ENCODE data around the gene CHTF18. TPM values are rescaled to one million over a fixed set of nuclear protein-coding genes. Genes with fewer than 3 reads are reported as not detected.
"Not testable (repeated sequence)": the region's sequence is repeated elsewhere in the genome, so short reads cannot be mapped to it uniquely, and the experiment has no call there.

The CHTF18 gene
- total RNA-seq, result 100 to 1,000 TPM; 101 to 102 TPM

DNA sequence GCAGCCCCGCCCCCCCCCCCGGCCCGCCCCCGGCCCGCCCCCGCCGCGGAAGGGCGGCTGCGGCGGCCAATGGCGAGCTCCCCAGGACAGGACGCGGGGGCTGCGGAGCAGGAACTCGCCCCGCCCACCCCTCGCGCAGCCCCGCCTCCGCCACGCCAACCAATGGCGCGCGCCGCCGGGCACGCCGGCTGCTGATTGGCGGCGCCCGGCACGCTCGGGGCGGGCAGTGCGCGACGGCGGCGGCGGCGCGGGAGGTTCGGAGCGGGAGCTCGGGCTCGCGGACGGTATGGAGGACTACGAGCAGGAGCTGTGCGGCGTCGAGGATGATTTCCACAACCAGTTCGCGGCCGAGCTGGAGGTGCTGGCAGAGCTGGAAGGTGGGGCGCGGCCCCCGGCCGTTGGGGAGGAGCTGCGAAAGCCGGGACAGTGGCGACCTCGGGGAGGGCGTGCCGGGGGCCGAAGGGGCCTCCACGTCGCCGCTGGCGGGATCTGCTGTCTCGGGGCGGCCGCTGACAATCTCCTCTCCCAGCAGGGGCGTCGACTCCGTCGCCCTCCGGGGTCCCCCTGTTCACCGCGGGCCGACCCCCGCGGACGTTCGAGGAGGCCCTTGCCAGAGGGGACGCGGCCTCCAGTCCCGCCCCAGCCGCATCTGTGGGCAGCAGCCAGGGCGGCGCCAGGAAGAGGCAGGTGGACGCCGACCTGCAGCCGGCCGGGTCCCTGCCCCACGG lies at the start of gene CHTF18:
Gene CHTF18, plus strand, starts transcription at position 222 of the 728 bp plus-strand sequence. Its CDS starts 65 bp downstream, at position 287.
- DNase-seq, result peak; percentile 97
- CTCF ChIA-PET, result interaction anchor here (0.7 to 8.0 kb wide), 6 partner anchors 15 to 74 kb away, joined by 3 to 120 read pairs (median 4); partner anchors contain the start of genes ANTKMT and METRN
- Mint-ChIP-seq H3K27me3 (no peaks in the 10 kb centered on the region), H3K4me3 (peak within 1 kb of the TSS; percentile 87), H3K36me3 (peaks cover 11% of the 10 kb centered on the region), H3K4me1 (ENCODE audit: low read depth) (peaks cover 5% of the 10 kb centered on the region), H3K9me3 (no peaks in the 10 kb centered on the region), H3K27ac (peak within 1 kb of the TSS; percentile 60)
- POLR2A ChIA-PET, result interaction anchor here (0.5 to 1.5 kb wide), 7 partner anchors 12 to 1804 kb away, joined by 3 to 7 read pairs (median 5); partner anchors contain the start of genes ANTKMT and GNG13
- intact Hi-C loops (cut with micrococcal nuclease), result no loop called here

DNA sequence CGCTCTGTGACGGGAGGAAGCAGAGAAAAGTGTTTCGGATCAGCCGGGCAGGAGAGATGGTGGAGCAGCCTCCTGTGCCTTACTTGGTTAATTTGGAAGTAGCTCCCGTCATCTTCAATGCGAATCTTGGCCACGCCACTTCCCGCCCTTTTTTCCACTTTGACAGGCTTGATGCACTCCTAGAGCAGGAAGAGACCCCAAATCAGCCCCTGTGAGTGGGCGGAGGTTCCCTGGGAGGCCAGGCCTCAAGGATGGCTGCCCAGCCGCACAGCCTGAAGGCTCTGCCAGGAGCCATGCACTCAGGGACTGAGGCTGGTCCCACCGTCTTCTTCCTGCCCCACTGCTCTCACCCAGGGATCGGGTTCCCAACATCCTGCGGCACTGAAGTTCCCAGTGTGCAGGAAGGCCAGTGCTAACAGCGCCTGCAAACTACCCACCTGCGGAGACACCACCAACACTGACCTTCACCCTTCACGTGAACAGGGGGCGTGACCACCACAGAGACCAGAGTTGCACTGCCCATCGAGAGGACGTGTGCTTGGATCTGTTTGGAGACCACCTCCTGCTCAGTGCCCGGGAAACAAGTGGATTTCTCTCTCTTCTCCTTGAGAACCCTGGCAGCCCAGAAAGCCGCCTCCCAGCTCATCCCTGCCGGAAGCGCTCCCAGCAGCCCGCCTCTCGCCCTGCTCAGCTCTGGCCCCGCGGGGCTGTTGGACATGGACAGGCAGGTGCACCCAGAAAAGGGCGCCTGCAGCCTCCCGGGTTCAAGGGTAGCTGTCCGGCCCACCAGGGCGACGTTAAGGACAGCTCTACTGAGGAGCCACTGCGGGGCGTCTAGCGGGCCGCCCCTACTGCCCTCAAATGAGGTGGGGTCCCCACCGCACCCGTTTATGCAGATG lies 48.6 kb upstream of the CHTF18 start:
- intact Hi-C loops (cut with micrococcal nuclease), result loop anchor here (1.0 to 5.0 kb wide), 3 partner anchors 24 to 103 kb away; partner anchors contain the start of gene METTL26
- H3K27ac Mint-ChIP-seq, result no peak overlapping the region
- H3K27me3 Mint-ChIP-seq, result no peaks in the 10 kb centered on the region
- no peak for DNase-seq
- H3K36me3 Mint-ChIP-seq, result peaks cover 21% of the 10 kb centered on the region
- H3K9me3 Mint-ChIP-seq, result no peaks in the 10 kb centered on the region
- H3K4me1 Mint-ChIP-seq (ENCODE audit: low read depth), result peaks cover 32% of the 10 kb centered on the region
- ChIA-PET CTCF (interaction anchor here (0.7 to 3.0 kb wide), 9 partner anchors 9 to 265 kb away, joined by 3 to 21 read pairs (median 5); partner anchors contain the start of genes ANTKMT, CCDC78, HAGHL and METRN), POLR2A (interaction anchor here (1.8 to 3.6 kb wide), 2 partner anchors 12 to 19 kb away, joined by 8 to 14 read pairs; partner anchors contain the start of gene ANTKMT)
- peak overlapping the region; percentile 82 for H3K4me3 Mint-ChIP-seq

DNA sequence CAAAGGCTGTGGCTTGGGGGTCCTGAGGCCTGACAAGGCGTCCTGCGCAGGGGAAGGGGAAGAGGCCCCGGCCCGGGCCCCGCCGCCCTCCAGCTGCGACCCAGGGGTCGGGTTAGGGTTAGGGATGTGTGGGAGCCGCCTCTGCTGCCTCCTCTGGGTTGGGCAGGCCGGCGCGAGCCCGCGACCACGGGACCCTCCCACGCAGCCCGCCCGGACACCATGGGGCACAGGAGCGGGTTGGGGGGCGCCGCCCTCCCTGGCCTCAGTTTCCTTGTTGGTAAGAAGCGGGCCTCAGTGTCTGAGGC lies 48.0 kb upstream of the CHTF18 start:
- Mint-ChIP-seq H3K36me3 (peaks cover 19% of the 10 kb centered on the region), H3K27me3 (no peaks in the 10 kb centered on the region), H3K9me3 (no peaks in the 10 kb centered on the region), H3K27ac (no peak overlapping the region), H3K4me1 (ENCODE audit: low read depth) (peaks cover 28% of the 10 kb centered on the region), H3K4me3 (peak overlapping the region; percentile 82)
- DNase-seq, result no peak
- ChIA-PET POLR2A (interaction anchor here (1.8 to 3.6 kb wide), 2 partner anchors 12 to 19 kb away, joined by 8 to 14 read pairs; partner anchors contain the start of gene ANTKMT), CTCF (interaction anchor here (0.7 to 3.0 kb wide), 10 partner anchors 9 to 265 kb away, joined by 3 to 21 read pairs (median 4); partner anchors contain the start of genes ANTKMT, CCDC78, HAGHL and METRN)
- intact Hi-C loops (cut with micrococcal nuclease), result loop anchor here (1.0 to 2.0 kb wide), 2 partner anchors 24 to 44 kb away; no protein-coding TSS in a partner anchor

DNA sequence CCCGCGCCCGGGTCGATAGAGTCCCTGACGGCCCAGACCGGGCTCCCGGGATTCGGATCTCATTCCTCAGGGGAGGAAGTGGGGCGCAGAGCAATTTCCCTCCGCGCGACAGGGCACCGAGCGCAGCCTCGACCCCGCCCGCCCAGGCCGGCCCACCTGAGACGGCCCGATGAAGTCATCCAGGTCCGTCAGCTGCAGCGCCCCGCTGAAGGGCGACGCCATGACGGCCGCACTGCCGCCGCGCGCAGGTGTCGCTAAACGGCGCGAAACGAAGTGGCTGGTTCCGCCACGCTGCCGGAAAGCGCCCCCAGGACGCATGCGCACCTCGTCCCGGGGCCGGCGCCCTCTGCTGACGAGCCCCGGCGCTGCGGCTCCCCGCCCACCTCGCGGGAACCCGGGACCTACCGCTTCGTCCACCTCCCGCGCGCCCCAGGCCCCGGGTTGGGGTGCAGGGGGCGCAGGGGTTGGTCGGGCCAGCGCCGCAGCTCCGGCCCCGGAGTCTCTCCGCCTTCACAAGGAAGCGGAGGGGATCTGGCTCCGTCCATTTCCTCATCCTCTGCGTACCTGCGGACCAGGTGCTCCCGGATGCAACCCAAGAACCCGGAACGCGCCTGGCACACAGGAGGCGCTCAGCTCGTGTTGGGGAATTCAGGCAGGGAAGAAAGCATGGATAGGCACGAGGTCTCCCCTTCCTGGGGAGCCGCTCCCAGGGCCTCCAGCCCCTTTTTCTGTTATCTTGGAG lies 47.5 kb upstream of the CHTF18 start, which contains the start of gene CIAO3:
Gene CIAO3, minus strand, starts transcription at position 234 of the 742 bp plus-strand sequence. Its CDS starts 12 bp downstream, at position 222.
- Mint-ChIP-seq H3K9me3 (no peaks in the 10 kb centered on the region), H3K4me3 (peak within 1 kb of the TSS; percentile 82), H3K4me1 (ENCODE audit: low read depth) (peaks cover 23% of the 10 kb centered on the region), H3K36me3 (peaks cover 16% of the 10 kb centered on the region), H3K27me3 (no peaks in the 10 kb centered on the region), H3K27ac (no peak within 1 kb of the TSS)
- ChIA-PET CTCF (interaction anchor here (0.7 to 3.0 kb wide), 11 partner anchors 8 to 264 kb away, joined by 3 to 21 read pairs (median 4); partner anchors contain the start of genes ANTKMT, CCDC78, HAGHL and METRN), POLR2A (interaction anchor here (1.0 to 3.6 kb wide), 3 partner anchors 13 to 44 kb away, joined by 3 to 14 read pairs (median 8); partner anchors contain the start of gene ANTKMT)
- DNase-seq, result peak; percentile 95
- intact Hi-C loops (cut with micrococcal nuclease), result loop anchor here (1.0 to 2.0 kb wide), 2 partner anchors 25 to 44 kb away; no protein-coding TSS in a partner anchor

DNA sequence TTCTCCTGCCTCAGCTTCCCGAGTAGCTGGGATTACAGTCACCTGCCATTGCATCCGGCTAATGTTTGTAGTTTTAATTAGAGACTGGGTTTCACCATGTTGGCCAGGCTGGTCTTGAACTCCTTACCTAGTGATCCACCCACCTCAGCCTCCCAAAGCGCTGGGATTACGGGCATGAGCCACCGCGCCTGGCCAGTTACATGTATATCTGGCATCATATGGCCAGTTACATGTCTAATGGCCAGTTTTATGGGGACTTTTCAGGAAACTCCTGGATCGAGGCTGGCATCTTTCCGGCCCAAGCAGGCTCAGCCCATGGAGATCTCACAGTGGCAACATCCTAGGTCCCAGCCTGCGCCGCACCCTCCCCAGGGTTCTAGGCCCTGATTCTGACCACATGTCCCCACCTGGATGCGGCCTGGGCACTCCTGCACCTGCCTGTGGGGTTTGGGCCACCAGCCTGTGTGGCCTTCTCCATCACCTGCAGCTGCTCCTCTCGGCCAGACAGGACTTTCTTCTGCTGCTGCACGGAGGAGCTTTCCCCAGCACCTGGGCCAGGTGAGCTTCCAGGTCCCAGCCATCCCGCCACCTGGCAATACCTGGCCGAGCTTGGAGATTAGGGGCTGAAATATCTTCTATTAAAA lies 46.3 kb upstream of the CHTF18 start:
- CTCF ChIA-PET, result interaction anchor here (0.9 to 3.0 kb wide), 7 partner anchors 16 to 43 kb away, joined by 3 to 21 read pairs (median 5); partner anchors contain the start of genes ANTKMT, CCDC78 and HAGHL
- intact Hi-C loops (cut with micrococcal nuclease), result loop anchor here (2.0 kb wide), 1 partner anchor 43 kb away; no protein-coding TSS in a partner anchor
- DNase-seq, result no peak
- no peaks in the 10 kb centered on the region for H3K27me3 Mint-ChIP-seq
- POLR2A ChIA-PET, result interaction anchor here (0.7 to 3.6 kb wide), 2 partner anchors 16 to 21 kb away, joined by 3 to 14 read pairs; partner anchors contain the start of genes ANTKMT and CCDC78
- no peaks in the 10 kb centered on the region for H3K9me3 Mint-ChIP-seq
- H3K4me1 Mint-ChIP-seq (ENCODE audit: low read depth), result peaks cover 16% of the 10 kb centered on the region
- no peak overlapping the region for H3K27ac Mint-ChIP-seq
- H3K4me3 Mint-ChIP-seq, result peak overlapping the region; percentile 69
- H3K36me3 Mint-ChIP-seq, result peaks cover 8% of the 10 kb centered on the region

DNA sequence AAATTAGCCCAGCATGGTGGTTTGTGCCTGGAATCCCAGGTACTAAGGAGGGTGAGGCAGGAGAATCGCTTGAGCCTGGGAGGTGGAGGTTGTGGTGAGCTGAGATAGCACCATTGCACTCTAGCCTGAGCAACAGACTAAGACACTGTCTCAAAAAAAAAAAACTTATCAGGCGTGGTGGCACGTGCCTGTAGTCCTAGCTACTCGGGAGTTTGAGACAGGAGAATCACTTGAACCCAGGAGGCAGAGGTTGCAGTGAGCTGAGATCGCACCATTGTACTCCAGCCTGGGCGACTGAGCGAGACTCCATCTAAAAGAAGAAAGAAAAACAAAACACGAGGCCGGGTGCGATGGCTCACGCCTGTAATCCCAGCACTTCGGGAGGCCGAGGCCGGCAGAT lies 45.5 kb upstream of the CHTF18 start:
- H3K4me3 Mint-ChIP-seq; DNase-seq; H3K9me3 Mint-ChIP-seq; H3K27ac Mint-ChIP-seq; H3K36me3 Mint-ChIP-seq; intact Hi-C loops (cut with micrococcal nuclease); H3K27me3 Mint-ChIP-seq: not testable (repeated sequence)
- H3K4me1 Mint-ChIP-seq (ENCODE audit: low read depth), result peaks cover 12% of the 10 kb centered on the region
- ChIA-PET POLR2A (interaction anchor here (0.7 kb wide), 1 partner anchor 16 kb away, joined by 3 read pairs; the partner anchor contains the start of gene CCDC78), CTCF (interaction anchor here (0.6 to 3.0 kb wide), 5 partner anchors 22 to 1095 kb away, joined by 3 to 21 read pairs (median 4); partner anchors contain the start of gene ANTKMT)

DNA sequence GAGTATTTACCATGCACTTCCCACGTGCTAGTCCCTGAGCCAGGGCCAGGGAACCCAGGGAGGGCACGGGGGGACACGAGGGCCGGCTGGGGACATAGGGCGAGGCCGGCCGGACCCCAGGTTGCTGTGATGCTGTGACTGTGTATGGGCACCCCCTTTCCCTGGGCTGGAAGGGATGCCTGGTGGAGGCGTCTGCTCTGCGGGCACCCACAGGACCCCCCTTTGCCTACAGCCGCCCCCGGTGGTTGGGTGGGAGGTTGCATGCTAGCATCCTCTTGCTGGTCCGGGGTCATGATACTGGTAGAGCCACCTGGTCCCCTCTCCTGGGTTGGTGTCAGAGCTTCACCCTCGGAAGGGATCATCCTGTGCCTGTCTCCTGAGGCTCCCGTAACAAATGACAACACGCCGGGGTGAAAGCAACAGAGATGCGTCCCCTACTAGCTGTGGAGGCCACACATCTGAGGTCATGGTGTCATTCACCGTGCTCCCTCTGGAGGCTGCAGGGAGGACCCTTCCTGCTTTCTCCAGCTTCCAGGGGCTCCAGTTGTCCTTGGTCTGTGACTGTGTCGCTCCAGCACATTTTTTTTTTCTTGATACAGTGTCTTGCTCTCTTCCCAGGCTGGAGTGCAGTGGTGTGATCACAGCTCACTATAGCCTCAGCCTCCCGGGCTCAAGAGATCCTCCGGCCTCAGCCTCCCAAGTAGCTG lies 44.5 kb upstream of the CHTF18 start:
- no peaks in the 10 kb centered on the region for H3K27me3 Mint-ChIP-seq
- no peaks in the 10 kb centered on the region for H3K36me3 Mint-ChIP-seq
- H3K27ac Mint-ChIP-seq, result no peak overlapping the region
- DNase-seq, result no peak
- H3K4me3 Mint-ChIP-seq, result no peak overlapping the region
- peaks cover 12% of the 10 kb centered on the region for H3K4me1 Mint-ChIP-seq (ENCODE audit: low read depth)
- no peaks in the 10 kb centered on the region for H3K9me3 Mint-ChIP-seq
- intact Hi-C loops (cut with micrococcal nuclease), result no loop called here
- POLR2A ChIA-PET, result no interaction called here
- CTCF ChIA-PET, result interaction anchor here (1.2 to 1.6 kb wide), 3 partner anchors 32 to 359 kb away, joined by 3 to 4 read pairs (median 3); no protein-coding TSS in a partner anchor

DNA sequence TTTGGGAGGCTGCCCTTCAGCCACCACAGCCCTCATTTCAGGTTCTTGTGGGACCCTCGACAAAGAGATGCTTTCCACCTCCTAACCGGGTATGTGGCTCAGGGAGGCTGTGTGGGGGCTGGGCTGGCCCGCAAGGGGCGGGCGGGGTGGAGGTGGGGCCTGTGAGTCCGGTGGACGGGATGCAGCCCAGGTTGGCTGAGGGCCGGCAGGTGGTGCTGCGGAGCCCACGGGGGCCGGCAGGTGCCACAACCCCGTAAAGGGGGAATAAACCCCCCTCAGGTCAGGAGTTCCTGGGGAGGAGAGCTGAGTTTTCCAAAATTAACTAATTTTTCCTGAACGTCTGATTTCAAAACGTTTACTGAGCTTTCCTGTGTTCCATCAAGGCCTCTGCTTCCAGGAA lies 42.7 kb upstream of the CHTF18 start:
- Mint-ChIP-seq H3K27ac (no peak overlapping the region), H3K36me3 (no peaks in the 10 kb centered on the region), H3K27me3 (no peaks in the 10 kb centered on the region), H3K4me1 (ENCODE audit: low read depth) (peaks cover 3% of the 10 kb centered on the region), H3K4me3 (no peak overlapping the region), H3K9me3 (no peaks in the 10 kb centered on the region)
- CTCF ChIA-PET, result interaction anchor here (1.1 kb wide), 1 partner anchor 40 kb away, joined by 3 read pairs; no protein-coding TSS in a partner anchor
- POLR2A ChIA-PET, result no interaction called here
- DNase-seq, result no peak
- intact Hi-C loops (cut with micrococcal nuclease), result no loop called here

DNA sequence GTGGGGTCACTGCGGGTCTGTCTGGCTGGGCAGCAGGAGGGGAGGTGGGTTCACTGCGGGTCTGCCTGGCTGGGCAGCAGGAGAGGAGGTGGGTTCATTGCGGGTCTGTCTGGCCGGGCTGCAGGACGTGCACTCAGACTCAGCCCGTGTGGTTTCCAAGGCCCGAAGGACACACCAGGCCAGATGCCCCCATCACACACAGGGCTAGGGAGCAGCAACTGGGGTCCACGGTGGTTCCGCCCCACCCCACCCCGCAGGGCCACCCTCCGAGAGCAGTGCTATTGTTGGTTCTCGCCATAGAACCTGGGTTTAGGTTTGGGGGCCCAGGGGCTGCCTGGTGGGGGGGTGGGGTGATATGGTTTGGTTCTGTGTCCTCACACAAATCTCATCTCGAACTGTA lies 41.8 kb upstream of the CHTF18 start:
- intact Hi-C loops (cut with micrococcal nuclease), result no loop called here
- Mint-ChIP-seq H3K4me1 (ENCODE audit: low read depth) (no peaks in the 10 kb centered on the region), H3K27ac (no peak overlapping the region), H3K9me3 (no peaks in the 10 kb centered on the region), H3K36me3 (no peaks in the 10 kb centered on the region), H3K27me3 (no peaks in the 10 kb centered on the region), H3K4me3 (no peak overlapping the region)
- DNase-seq, result no peak
- CTCF ChIA-PET, result no interaction called here
- POLR2A ChIA-PET, result no interaction called here

Data from activated CD4-positive, alpha-beta memory T cell treated with anti-CD3 and anti-CD28 coated beads for 36 hours (primary cell).